Fibroblast of peridontal ligament (primary cell): ENCODE measurements around the gene ZNF512B.
"Not testable (repeated sequence)": the region's sequence is repeated elsewhere in the genome, so short reads cannot be mapped to it uniquely, and the experiment has no call there.

Source experiments
- DNase-seq: peaks from one replicate; pipeline ENCODE4 v3.0.0-alpha.2; 2010; ENCODE audit errors: extremely low read depth

ZNF512B gene

GRCh38 chr20:63969838-63970713 lies at the start of gene ZNF512B:
ZNF512B (minus strand) TSS chr20:63969930; CDS start chr20:63967950, 1,980 bp downstream.
- DNase-seq = peak; percentile 43

GRCh38 chr20:64015635-64016034 lies 45.9 kb upstream of the ZNF512B start:
- DNase-seq = no peak

- DNase-seq = not testable (repeated sequence)
Observed at GRCh38 chr20:64012385-64013154, 42.8 kb upstream of the ZNF512B start.

- no peak for DNase-seq
Observed at GRCh38 chr20:64011366-64011779, 41.6 kb upstream of the ZNF512B start.

GRCh38 chr20:64010711-64011237 lies 41.0 kb upstream of the ZNF512B start:
- peak; percentile 14 for DNase-seq

- no peak for DNase-seq
Observed at GRCh38 chr20:64009811-64010387, 40.2 kb upstream of the ZNF512B start.

- no peak for DNase-seq
Observed at GRCh38 chr20:64006902-64007301, 37.2 kb upstream of the ZNF512B start.

GRCh38 chr20:64006490-64006889 lies 36.8 kb upstream of the ZNF512B start:
- DNase-seq = no peak

GRCh38 chr20:64005394-64005793 lies 35.7 kb upstream of the ZNF512B start:
- DNase-seq = no peak

- no peak for DNase-seq
Observed at GRCh38 chr20:64003960-64004725, 34.4 kb upstream of the ZNF512B start.

- DNase-seq = no peak
Observed at GRCh38 chr20:64001607-64002011, 31.9 kb upstream of the ZNF512B start.

- DNase-seq = no peak
Observed at GRCh38 chr20:64000906-64001305, 31.2 kb upstream of the ZNF512B start.

- DNase-seq = no peak
Observed at GRCh38 chr20:63982937-63983336, 13.2 kb upstream of the ZNF512B start.

- peak; percentile 88 for DNase-seq
Observed at GRCh38 chr20:63980806-63981728, 11.3 kb upstream of the ZNF512B start, which contains the start of gene PRPF6. PRPF6 (plus strand) TSS chr20:63981132; CDS start chr20:63981246, 114 bp downstream.

- DNase-seq = no peak
Observed at GRCh38 chr20:63980317-63980805, 10.6 kb upstream of the ZNF512B start.

GRCh38 chr20:63979557-63980316 lies 10.0 kb upstream of the ZNF512B start, which contains the start of gene SAMD10:
SAMD10 (minus strand) TSS chr20:63979642; CDS start chr20:63979467, 175 bp downstream.
- no peak for DNase-seq

GRCh38 chr20:63979229-63979556 lies 9.5 kb upstream of the ZNF512B start:
- DNase-seq = no peak

- DNase-seq = no peak
Observed at GRCh38 chr20:63978319-63979228, 8.8 kb upstream of the ZNF512B start.
